ENCODE measurements around the gene VPS11.
"Not testable (repeated sequence)": the region's sequence is repeated elsewhere in the genome, so short reads cannot be mapped to it uniquely, and the experiment has no call there.

VPS11 gene
- 96.3 to 99.5 reads per million in 2 donors for total RNA-seq

- peak; percentile 98 for DNase-seq
Observed at GRCh38 chr11:119067371-119068222, at the start of gene VPS11. TSS of gene VPS11 (plus strand) at chr11:119067818. CDS start at chr11:119067824, 6 bp downstream.

DNA sequence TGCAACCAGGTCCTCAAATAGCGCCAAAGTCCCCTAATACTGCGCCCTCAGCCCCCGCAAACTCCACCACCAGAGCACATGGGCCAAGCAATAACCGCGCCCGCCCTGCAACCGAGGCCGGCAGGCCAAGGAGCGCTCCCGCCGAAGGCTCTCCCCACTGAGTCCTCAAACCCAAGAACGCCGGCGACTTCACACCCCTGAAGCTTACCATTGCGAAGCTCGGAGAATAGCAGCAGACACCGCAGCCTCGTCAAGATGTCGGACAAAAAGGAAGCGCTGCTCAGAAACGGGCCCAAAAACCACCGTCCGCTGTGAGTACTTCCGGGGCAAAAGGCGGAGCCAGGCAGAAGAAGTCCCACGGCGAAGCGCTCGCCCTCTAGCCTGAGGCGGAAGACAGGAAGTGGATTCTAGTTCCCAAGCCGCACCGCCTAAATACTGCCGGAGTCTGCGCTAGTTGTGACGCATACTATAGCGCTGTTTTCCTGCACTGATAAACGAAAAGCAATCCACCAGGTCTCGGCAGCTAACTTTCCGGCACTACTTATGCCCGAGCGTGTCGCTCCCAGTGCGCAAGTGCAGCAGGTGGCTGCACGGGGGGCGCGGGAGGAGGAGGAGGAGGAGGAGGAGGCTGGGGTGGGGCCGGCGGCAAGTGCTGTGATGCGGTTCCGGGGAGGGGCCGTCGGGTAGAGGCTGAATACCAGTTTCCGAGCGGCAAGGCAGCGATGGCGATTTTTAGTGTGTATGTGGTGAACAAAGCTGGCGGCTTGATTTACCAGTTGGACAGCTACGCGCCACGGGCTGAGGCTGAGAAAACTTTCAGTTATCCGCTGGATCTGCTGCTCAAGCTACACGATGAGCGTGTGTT lies 49.3 kb upstream of the VPS11 start, which contains the start of the genes RPS25 and TRAPPC4:
RPS25 (minus strand) TSS at position 270 of the 865 bp plus-strand sequence; CDS start at position 211, 59 bp downstream.
TRAPPC4 (plus strand) TSS at position 693 of the 865 bp plus-strand sequence; CDS start at position 723, 30 bp downstream.
- peak; percentile 93 for DNase-seq

- DNase-seq: no peak
Observed at GRCh38 chr11:119019996-119020395, 47.6 kb upstream of the VPS11 start.

DNA sequence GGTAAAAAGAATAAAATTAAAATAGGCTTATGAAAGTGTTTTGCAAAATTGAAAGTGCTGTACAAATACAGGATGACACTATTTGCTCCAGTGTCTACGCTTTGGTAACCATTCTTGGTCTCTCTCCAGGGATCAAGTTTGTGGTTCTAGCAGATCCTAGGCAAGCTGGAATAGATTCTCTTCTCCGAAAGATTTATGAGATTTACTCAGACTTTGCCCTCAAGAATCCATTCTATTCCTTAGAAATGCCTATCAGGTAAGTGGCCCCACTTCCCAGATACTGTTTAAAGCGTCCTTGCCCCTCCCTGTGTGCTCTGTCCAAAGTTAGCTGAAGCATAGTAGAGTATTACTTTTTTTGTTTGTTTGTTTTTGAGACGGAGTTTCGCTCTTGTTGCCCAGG lies 46.0 kb upstream of the VPS11 start:
- no peak for DNase-seq

DNA sequence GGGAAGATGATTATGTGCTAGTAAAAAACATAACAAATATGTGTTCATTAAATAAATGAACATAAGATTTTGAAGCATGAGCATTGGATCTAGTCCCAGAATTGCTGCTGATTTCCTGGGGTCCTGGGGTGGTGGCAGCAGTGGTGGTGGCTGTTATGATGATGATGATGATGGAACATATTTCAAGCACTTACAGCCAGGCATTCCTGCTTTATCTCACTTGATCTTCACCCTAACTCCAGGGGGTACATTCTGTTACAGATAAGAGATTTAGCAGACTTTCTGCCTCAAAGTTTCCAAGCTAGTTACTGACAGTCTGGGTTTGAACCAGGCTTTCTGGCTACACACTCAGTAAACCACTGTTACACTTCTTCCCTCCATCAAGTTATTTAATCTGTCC lies 43.9 kb upstream of the VPS11 start:
- no peak for DNase-seq

DNA sequence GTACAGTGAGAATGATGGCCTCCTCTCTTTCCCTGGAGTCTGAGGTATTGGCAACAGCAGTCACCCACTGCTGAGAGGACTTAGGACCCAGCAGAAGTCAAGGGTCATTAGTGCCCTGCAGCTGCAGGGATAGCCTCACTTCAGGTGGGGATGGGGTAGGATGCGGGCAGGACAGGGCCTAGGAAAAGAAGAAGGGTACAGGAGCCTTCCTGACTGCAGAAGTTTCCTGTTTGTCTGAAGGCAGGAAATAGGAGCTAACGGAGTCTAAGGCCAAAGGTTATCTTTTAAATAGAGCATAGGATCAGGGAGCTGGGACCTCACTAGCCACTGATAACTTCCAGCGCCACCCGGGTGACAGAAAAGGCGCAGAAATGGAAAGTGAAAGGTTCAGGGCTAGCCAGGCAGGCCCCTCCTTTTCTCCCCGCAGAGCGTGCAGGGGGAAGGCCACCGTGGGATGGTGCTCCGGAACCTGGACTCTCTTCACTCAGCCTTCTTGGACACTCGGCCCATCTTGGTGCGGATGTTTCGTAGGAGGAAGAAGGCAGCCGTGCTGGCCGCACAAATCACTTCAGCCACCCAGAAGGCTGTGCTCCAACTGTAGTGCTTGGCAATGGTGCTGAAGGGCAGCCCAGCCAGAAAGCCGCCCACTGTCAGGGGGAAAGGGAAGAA lies 43.1 kb upstream of the VPS11 start:
- no peak for DNase-seq

DNA sequence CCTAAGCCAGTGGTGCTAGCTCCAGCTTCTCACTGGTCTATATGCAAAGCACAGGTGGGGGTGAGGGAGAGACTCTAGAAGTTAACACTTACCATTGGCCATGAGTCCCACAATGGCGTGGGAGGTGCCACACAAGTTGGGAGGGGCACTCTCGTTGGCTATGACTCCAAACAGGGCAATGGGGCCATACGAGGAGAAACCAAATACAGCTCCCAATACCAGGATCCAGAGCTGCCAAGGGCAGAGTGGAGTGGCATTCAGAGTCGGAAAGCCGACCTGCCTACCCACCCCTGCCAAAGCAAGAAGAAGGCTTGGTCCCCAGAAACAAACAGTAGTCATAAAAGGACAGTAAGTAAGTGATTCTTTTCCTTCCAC lies 42.5 kb upstream of the VPS11 start:
- DNase-seq: no peak

DNA sequence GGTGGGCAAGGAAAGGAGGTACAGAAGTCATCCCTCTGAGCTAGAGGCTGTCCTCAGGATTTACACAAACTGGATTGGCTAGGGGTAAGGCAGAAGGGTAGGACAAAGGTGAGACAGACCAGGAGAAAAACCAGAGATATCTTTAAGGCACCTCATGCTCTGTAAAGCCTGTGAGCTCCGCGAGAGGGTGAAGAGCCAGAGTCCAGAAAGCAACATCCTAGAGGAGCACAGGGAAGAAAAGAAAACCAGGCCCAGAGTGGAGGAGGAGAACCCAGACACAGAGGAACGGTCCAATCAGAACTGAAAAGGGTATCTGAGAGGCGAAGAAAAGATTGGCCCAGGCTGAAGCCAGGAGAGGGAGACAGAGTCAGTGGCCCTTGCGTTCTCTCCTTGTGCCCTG lies 42.1 kb upstream of the VPS11 start:
- no peak for DNase-seq

DNA sequence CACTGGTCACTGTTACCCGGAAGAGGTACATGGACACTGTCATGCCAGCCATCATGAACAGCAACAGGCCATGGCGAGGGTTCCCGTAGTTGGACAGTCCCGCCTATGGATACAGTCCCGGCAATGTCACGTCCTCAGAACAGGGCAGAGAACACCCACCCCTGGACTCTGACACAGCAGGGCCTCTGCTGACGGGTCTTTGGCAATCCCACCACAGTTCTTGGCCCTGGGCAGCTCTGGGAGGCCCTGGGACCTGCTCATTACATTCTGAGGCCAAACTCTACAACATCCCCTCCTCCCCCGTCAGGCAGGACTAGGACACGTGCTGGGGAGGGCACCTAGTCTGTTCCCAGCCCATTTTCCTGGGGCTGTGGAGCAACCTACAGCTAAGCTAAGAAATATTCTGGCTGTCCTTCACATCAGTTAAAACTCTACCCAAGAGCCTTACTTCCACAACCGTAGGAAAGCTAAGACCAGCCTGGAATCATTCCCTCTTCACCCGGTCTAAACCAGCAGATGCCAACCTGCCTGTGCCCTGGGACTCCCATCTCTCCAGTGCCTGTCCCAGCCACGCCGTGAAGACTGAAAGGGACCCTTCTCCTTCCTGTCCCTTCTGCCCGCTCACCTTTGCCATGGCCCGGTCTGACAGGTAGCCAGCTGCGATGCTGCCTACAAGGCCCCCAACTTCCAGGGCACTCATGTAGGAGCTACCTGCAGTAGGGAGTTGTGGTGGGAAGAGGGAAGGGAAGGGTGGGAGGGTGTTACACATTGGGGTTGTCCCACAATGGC lies 41.4 kb upstream of the VPS11 start:
- DNase-seq: no peak

DNA sequence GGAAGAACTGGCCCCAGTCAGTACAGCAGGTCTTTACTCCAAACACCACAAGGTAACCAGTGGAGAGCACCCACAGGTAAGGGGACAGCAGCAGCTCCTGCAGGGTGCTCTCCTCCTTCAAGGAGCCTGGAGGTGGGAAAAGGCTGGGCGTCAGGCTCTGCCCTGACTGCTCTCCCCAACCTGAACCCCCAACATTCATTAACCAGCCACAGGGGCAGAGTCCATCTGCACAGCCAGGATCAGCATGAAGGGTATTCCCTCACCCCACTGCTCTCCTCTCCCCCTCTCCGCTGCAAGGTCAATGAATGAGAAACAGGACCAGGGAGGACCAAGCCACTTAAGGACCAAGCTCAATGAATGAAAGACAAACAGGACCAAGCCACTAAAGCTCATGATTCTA lies 40.6 kb upstream of the VPS11 start:
- no peak for DNase-seq

- DNase-seq: no peak
Observed at GRCh38 chr11:119027561-119028345, 39.9 kb upstream of the VPS11 start.

- DNase-seq: no peak
Observed at GRCh38 chr11:119028346-119029068, 39.1 kb upstream of the VPS11 start.

DNA sequence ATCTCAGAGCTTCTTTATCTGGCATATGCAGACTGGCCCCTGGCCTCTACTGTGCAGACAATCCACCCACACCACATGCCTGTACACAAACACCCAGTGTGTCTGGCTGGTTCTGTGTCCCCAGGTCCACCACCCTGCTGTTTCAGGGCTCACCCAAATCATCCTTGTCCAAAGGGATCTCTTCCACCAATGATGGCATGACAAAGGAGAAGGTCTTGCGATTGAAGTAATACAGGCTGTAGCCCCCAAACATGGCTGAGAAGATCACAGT lies 38.6 kb upstream of the VPS11 start:
- no peak for DNase-seq

DNA sequence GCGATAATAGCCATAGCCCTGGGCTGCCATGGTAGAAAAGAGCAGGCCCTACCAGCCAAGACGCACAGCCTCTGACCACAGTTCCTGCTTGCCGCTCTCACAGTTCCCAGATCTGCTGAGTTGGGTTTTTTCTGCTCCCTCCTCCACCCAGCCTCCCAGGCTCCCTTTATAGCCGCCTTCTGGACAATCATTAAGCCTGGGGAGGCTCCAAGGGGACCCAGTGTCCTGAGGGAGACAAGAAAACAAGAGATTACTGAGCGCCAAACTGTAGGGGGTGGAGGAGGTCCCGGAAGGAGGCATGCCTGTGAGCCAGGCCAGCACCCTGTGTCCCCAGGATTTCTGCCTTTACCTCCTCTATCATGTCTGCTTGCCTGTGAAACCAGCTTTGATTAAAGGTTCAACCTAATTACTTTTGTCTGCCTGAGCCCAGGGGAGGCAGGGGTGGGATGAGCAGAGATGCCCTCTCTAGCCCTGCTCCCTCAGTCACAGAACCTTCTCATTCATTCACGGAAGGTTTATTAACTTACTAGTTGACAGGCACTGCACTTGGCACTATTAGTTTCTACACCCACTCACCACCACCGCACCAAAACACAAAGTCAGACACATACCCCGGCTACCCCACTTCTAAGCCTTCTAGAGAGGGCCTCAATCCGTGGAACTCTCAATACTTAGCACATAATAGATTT lies 38.1 kb upstream of the VPS11 start:
- no peak for DNase-seq

GRCh38 chr11:119030029-119030328 lies 37.6 kb upstream of the VPS11 start:
- no peak for DNase-seq

DNA sequence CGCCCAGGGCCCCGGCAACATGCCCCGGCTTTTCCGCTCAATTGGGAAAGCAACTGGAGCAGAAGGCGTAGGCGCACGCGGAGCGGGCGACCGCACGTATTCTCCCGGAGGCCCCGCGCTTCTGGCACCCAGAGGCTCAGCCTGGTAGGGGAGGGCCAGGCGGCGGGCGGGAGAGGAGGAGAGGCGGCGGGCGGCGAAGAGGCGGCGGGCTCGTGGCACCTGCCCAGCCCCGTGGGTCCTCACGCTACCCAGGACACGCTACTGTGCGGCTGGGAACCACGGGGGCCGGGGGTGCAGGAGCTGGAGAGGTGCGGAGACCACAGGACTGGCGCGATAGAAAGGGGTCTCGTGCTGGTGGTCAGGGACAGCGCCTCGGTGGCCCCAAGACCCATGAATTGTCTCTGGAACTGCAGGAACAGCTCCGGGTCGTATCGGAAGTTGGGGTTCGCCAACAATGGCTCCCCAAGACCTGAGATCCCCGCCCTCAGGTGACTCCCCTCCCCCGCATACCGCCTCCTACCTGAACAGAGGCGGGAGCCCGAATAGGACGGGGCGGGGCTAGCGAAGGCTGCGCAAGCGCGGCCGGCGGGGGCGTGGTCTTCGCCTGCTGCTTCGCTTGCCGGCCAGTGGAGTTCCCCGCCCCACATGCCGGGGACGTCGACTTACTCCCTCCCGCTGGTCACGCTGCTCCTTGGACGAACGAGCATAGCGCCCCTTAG lies 37.1 kb upstream of the VPS11 start, which contains the start of gene SLC37A4:
SLC37A4 (minus strand) TSS at position 549 of the 719 bp plus-strand sequence.
- peak; percentile 99 for DNase-seq

DNA sequence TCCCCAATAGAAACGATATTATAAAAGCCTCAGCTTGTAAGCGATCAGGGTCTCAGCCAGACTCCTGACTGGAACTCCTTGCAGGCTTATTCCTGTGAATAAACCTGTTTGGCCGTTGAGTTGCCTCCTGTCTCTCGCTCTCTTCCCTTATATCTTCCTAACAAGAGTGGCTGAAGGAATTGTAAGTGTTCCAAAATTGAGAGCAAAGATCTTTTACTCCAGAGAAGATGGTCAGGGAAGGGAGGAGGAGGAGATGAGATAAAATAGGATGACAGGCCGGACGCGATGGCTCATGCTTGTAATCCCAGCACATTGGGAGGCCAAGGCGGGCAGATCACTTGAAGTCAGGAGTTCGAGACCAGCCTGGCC lies 35.7 kb upstream of the VPS11 start:
- no peak for DNase-seq

GRCh38 chr11:119033421-119033820 lies 34.2 kb upstream of the VPS11 start:
- not testable (repeated sequence) for DNase-seq

DNA sequence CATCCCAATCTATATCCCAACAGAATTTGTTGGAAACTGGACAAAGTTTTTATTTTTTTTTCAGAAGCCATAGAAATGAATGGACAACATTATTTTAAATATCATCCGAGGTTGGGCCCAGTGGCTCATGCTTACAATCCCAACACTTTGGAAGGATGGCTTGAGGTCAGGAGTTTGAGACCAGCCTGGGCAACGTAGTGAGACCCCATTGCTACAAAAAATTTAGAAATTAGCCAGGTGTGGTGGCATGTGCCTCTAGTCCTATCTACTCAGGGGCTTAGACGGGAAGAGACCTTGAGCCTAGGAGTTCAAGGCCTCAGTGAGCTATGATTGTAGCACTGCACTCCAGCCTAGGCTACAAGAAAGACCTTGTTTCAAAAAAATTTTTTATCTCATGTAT lies 32.8 kb upstream of the VPS11 start:
- no peak for DNase-seq

GRCh38 chr11:119038884-119039283 lies 28.7 kb upstream of the VPS11 start:
- no peak for DNase-seq

All from T-helper 9 cell (primary cell).